HEK293T (cell line): ENCODE results near the gene MYOF.

Experiments
- ARNT ChIP-seq: fragments of 450-650 bp; IDR thresholded peaks from 2 replicates; pipeline ENCODE4 v1.6.1; 2017; ENCODE audit warnings: mild to moderate bottlenecking
- FOXK2 ChIP-seq: fragments of 450-650 bp; IDR thresholded peaks from 2 replicates; pipeline ENCODE4 v1.6.1; 2016; ENCODE audit warnings: mild to moderate bottlenecking
- LEF1 ChIP-seq: fragments of 450-650 bp; IDR thresholded peaks from 2 replicates; pipeline ENCODE4 v1.6.1; 2017; ENCODE audit warnings: mild to moderate bottlenecking, borderline replicate concordance
- SP1 ChIP-seq: fragments of 450-650 bp; IDR thresholded peaks from 2 replicates; pipeline ENCODE4 v1.6.1; 2017
- TARDBP ChIP-seq: fragments of 450-650 bp; IDR thresholded peaks from 2 replicates; pipeline ENCODE4 v1.6.1; 2016

DNA sequence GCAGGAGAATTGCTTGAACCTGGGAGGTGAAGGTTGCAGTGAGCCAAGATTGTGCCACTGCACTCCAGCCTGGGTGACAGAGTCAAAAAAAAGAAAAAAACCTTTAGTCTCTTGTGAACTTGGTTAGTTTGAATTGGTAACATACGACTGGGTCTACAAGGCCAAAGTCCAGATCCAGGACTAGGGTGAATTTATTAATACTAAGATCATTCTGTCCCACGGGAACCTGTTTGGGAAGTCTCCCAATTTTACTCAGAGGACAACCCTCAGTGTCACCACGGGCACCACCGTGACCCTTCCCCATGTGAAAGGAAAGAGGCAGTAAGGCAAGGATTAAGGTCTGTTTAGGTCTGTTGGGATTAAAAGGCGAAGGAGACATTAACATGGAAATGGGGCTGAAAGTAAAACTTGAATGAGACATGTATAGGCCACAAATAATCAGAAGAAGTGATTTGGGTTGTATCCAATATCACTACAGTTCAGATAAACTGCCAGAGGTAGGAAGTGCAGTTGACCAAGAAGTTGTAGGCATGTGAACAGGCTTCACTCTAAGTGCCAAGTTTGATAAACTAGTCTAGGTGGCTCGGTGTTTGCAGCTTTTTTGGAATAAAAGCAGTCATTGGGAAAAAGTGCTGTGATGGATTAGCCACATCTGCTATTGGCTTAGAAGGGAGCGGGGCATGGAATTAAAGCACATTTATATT lies 30.7 kb downstream of the MYOF start:
- TF ChIP-seq SP1 (no peak), ARNT (no peak), TARDBP (no peak), FOXK2 (no peak), LEF1 (no peak)
